B cell (primary cell): ENCODE measurements around the gene UCHL1. TPM values are rescaled to one million over a fixed set of nuclear protein-coding genes. Genes with fewer than 3 reads are reported as not detected.

Experiments used
- ATAC-seq: fragments of 200-7000 bp; cut with Tn5 transposase; one replicate; pipeline ENCODE4 v1.10.0; 2021; ENCODE audit warnings: low read depth, mild to moderate bottlenecking, moderate number of reproducible peaks, moderate library complexity
- CTCF ChIA-PET: fragments of 350-600 bp; sonication (Branson Sonifier 250); formaldehyde crosslinking; loops from one replicate; lab custom pipeline; 2021; ENCODE audit warnings: antibody characterized with exemption, inconsistent platforms; lab: Charles Lee
- POLR2A ChIA-PET: fragments of 350-600 bp; sonication (Branson Sonifier 250); formaldehyde crosslinking; loops from one replicate; lab custom pipeline; 2021; ENCODE audit warnings: antibody characterized with exemption; lab: Charles Lee
- DNase-seq: peaks from one replicate; pipeline ENCODE4 v3.0.0; 2013
- H2AFZ ChIP-seq: 2 replicates; pipeline ENCODE4 v1.6.1; 2012; ENCODE audit warnings: mild to moderate bottlenecking, low read depth, low read length; ENCODE audit not compliant: insufficient read depth, poor library complexity, severe bottlenecking
- H3K27ac ChIP-seq, 2 donors: 1 replicate in 1 of 2; 2 replicates in 1 of 2; pipeline ENCODE4 v1.5.1; 2012 to 2013; ENCODE audit warnings: low read length in 2 of 2, mild to moderate bottlenecking in 2 of 2, moderate library complexity in 1 of 2
- H3K27me3 ChIP-seq, 4 experiments: fragments of 200-600 bp in 1 of 4; sonication (generic) in 1 of 4; replicated peaks in 1 of 4; 1 replicate in 2 of 4; 2 replicates in 2 of 4; pipeline versions ENCODE4 v1.6.1 to v1.7.0; 2013 to 2016; ENCODE audit warnings: low read length in 3 of 4, mild to moderate bottlenecking in 2 of 4, mixed read lengths in 1 of 4, moderate library complexity in 1 of 4; ENCODE audit not compliant: insufficient read depth in 4 of 4, control insufficient read depth in 3 of 4; ENCODE audit errors: control extremely low read depth in 1 of 4
- H3K36me3 ChIP-seq, 2 experiments: replicated peaks in 1 of 2; 1 replicate in 1 of 2; 2 replicates in 1 of 2; pipeline versions ENCODE4 v1.6.1 to v1.7.1; 2013; ENCODE audit warnings: low read length in 1 of 2; ENCODE audit not compliant: insufficient read depth in 2 of 2, control insufficient read depth in 1 of 2; ENCODE audit errors: control extremely low read depth in 1 of 2, extremely low read depth in 1 of 2
- H3K4me1 ChIP-seq, 2 donors: fragments of 200-600 bp in 1 of 2; sonication (generic) in 1 of 2; 1 replicate in 1 of 2; 2 replicates in 1 of 2; pipeline versions ENCODE4 v1.5.1 to v1.6.1; 2013 to 2017; ENCODE audit warnings: low read length in 2 of 2; ENCODE audit not compliant: control insufficient read depth in 2 of 2, insufficient read depth in 2 of 2
- H3K4me2 ChIP-seq: replicated peaks from 2 replicates; pipeline ENCODE3; 2012; ENCODE audit warnings: mild to moderate bottlenecking, low read depth, low read length; ENCODE audit not compliant: poor library complexity, severe bottlenecking
- H3K4me3 ChIP-seq, 5 experiments: fragments of 200-600 bp in 1 of 5; sonication (generic) in 1 of 5; 1 replicate in 3 of 5; 2 replicates in 2 of 5; pipeline versions ENCODE4 v1.5.1 to v1.7.0; 2011 to 2016; ENCODE audit warnings: low read length in 4 of 5, mild to moderate bottlenecking in 4 of 5, low read depth in 2 of 5, control low read depth in 1 of 5, moderate library complexity in 1 of 5; ENCODE audit not compliant: insufficient read depth in 1 of 5; ENCODE audit errors: control extremely low read depth in 1 of 5, extremely low read depth in 1 of 5
- H3K79me2 ChIP-seq: fragments of 200-600 bp; sonication (generic); one replicate; pipeline ENCODE4 v1.6.0; 2016; ENCODE audit warnings: low read length; ENCODE audit not compliant: control insufficient read depth, insufficient read depth
- H3K9ac ChIP-seq: fragments of 200-600 bp; sonication (generic); 2 replicates; pipeline ENCODE4 v1.6.1; 2017; ENCODE audit warnings: mild to moderate bottlenecking, low read length, moderate library complexity
- H3K9me3 ChIP-seq, 3 donors: one replicate each; pipeline versions ENCODE4 v1.6.1 to v1.7.1; 2013; ENCODE audit warnings: low read length in 2 of 3; ENCODE audit not compliant: control insufficient read depth in 2 of 3, insufficient read depth in 1 of 3; ENCODE audit errors: control extremely low read depth in 1 of 3
- H4K20me1 ChIP-seq: 2 replicates; pipeline ENCODE4 v1.6.0; 2012; ENCODE audit warnings: mild to moderate bottlenecking, low read length; ENCODE audit not compliant: insufficient read depth, control insufficient read depth, poor library complexity, severe bottlenecking
- H3K27ac Mint-ChIP-seq: one replicate; pipeline ENCODE4 v1.8.0; 2021; ENCODE audit warnings: mixed read lengths
- H3K27me3 Mint-ChIP-seq: one replicate; pipeline ENCODE4 v1.8.0; 2021; ENCODE audit warnings: mixed read lengths
- H3K4me1 Mint-ChIP-seq: one replicate; pipeline ENCODE4 v1.8.0; 2021; ENCODE audit warnings: mixed read lengths
- H3K4me3 Mint-ChIP-seq: one replicate; pipeline ENCODE4 v1.8.0; 2021; ENCODE audit warnings: mixed read lengths
- H3K9me3 Mint-ChIP-seq: one replicate; pipeline ENCODE4 v1.8.0; 2022; ENCODE audit warnings: mixed read lengths; ENCODE audit not compliant: insufficient read depth
- EZH2 ChIP-seq: IDR thresholded peaks from 2 replicates; pipeline ENCODE4 v1.6.1; 2012; ENCODE audit warnings: borderline replicate concordance, low read depth, mild to moderate bottlenecking, moderate library complexity, low read length; ENCODE audit not compliant: insufficient read depth, poor library complexity, severe bottlenecking
- WGBS: methylation state at CpG from one replicate; pipeline ENCODE4 v1.1.5; 2013; ENCODE audit warnings: missing lambda C conversion rate; ENCODE audit not compliant: insufficient coverage; 5-methylcytosine and 5-hydroxymethylcytosine counted together
- intact Hi-C: fragments of 100-400 bp; cut with micrococcal nuclease; formaldehyde crosslinking; loops from one replicate; pipeline ENCODE4 v1.10.0; 2022
- polyA plus RNA-seq: library from polyadenylated mRNA; depleted of rRNA; stranded (reverse); fragments of >200 nt; gene quantifications from 2 replicates; pipeline ENCODE4 v1.2.3, GENCODE V29; 2012
- small RNA-seq: library from RNA; depleted of rRNA; stranded (forward); fragments of <200 nt; gene quantifications from one replicate; pipeline ENCODE3, GENCODE V24; 2012; ENCODE audit warnings: low replicate concordance, low read depth; ENCODE audit not compliant: insufficient read length
- total RNA-seq, 2 donors: library from RNA; stranded (reverse); fragments of 120-200 nt in 1 of 2; gene quantifications; 1 replicate in 1 of 2; 2 replicates in 1 of 2; pipeline versions ENCODE4 v1.2.3 to v1.2.4, GENCODE V29; 2013 to 2022
- TF ChIP-seq, protein P1 (sequence below): fragments of 200-600 bp; IDR thresholded peaks from one replicate; pipeline ENCODE4 v1.8.0; 2022; ENCODE audit warnings: antibody characterized with exemption, mild to moderate bottlenecking

Gene UCHL1
- total and polyA plus RNA-seq, 2 donors (not counting 1 experiment from before 2014, with no cell fraction given) = 0.47 to 0.84 TPM

GRCh38 chr4:41315862-41316261 lies 59.1 kb downstream of the UCHL1 start:
- H4K20me1 ChIP-seq = no peaks in the 10 kb centered on the region
- no peak overlapping the region for H2AFZ ChIP-seq
- CTCF ChIA-PET = no interaction called here
- intact Hi-C loops = no loop called here
- no peaks in the 10 kb centered on the region for H3K4me1 ChIP-seq
- no peak overlapping the region for H3K9ac ChIP-seq
- no peaks in the 10 kb centered on the region for H3K79me2 ChIP-seq
- no peak for DNase-seq
- no peak overlapping the region for H3K4me2 ChIP-seq
- TF ChIP-seq EZH2 = no peak
- TF ChIP-seq, protein P1, sequence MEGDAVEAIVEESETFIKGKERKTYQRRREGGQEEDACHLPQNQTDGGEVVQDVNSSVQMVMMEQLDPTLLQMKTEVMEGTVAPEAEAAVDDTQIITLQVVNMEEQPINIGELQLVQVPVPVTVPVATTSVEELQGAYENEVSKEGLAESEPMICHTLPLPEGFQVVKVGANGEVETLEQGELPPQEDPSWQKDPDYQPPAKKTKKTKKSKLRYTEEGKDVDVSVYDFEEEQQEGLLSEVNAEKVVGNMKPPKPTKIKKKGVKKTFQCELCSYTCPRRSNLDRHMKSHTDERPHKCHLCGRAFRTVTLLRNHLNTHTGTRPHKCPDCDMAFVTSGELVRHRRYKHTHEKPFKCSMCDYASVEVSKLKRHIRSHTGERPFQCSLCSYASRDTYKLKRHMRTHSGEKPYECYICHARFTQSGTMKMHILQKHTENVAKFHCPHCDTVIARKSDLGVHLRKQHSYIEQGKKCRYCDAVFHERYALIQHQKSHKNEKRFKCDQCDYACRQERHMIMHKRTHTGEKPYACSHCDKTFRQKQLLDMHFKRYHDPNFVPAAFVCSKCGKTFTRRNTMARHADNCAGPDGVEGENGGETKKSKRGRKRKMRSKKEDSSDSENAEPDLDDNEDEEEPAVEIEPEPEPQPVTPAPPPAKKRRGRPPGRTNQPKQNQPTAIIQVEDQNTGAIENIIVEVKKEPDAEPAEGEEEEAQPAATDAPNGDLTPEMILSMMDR = no peak
- no peak for ATAC-seq
- no peaks in the 10 kb centered on the region for H3K4me1 Mint-ChIP-seq
- H3K27ac ChIP-seq = no peak overlapping the region
- H3K9me3 Mint-ChIP-seq = peaks cover under 1% of the 10 kb centered on the region
- H3K36me3 ChIP-seq = no peaks in the 10 kb centered on the region
- H3K9me3 ChIP-seq = peaks cover 0 to 4% (median 0%) of the 10 kb centered on the region in 3 donors
- H3K27me3 ChIP-seq = no peaks in the 10 kb centered on the region
- H3K27ac Mint-ChIP-seq = no peak overlapping the region
- POLR2A ChIA-PET = no interaction called here
- H3K4me3 Mint-ChIP-seq = no peak overlapping the region
- H3K4me3 ChIP-seq = no peak overlapping the region
- WGBS = 83% methylated on average over 1 of the region's 1 CpG
- H3K27me3 Mint-ChIP-seq = peaks cover 11% of the 10 kb centered on the region

Small RNA genes lying within 50 kb of the gene (small RNA-seq; reads per million reads assigned to genes)
- not detected for gene RF00019

Other genes with a start within 250 kb of the UCHL1 start
- 12.6 and 15.8 TPM in 2 replicates for gene APBB2, start 42.4 kb upstream of the UCHL1 start, total RNA-seq
- 4.0 and 4.4 TPM in 2 replicates for gene APBB2, start 42.4 kb upstream of the UCHL1 start, polyA plus RNA-seq